GM12878 (cell line): ENCODE measurements around the gene LRRC8D. TPM values are rescaled to one million over a fixed set of nuclear protein-coding genes. Genes with fewer than 3 reads are reported as not detected.

ENCODE experiments used
- ATAC-seq: fragments of 200-7000 bp; cut with Tn5 transposase; 3 replicates; pipeline ENCODE4 v1.9.1; 2020; ENCODE audit warnings: mild to moderate bottlenecking, moderate library complexity
- BruUV-seq: library from RNA; stranded (reverse); fragments of 400-500 nt; replicated peaks from 2 replicates; lab custom pipeline; 2021; lab: Mats Ljungman, UMichigan
- CTCF ChIA-PET: fragments of 300-600 bp; sonication (Branson Sonifier 250); formaldehyde crosslinking; extraction: SDS; loops from one replicate; lab custom pipeline; 2021; ENCODE audit warnings: inconsistent platforms; lab: Yijun Ruan, JAX
- POLR2A ChIA-PET: fragments of 350-600 bp; formaldehyde crosslinking; extraction: SDS; loops from one replicate; lab custom pipeline; 2021; ENCODE audit warnings: inconsistent platforms; lab: Charles Lee
- RAD21 ChIA-PET: fragments of 300-600 bp; sonication (Branson Sonifier 250); formaldehyde crosslinking; loops from one replicate; lab custom pipeline; 2023; ENCODE audit warnings: antibody characterized with exemption; ENCODE audit not compliant: unreplicated experiment; lab: Charles Lee
- SMC1A ChIA-PET: fragments of 300-600 bp; sonication (Branson Sonifier 250); formaldehyde crosslinking; loops from one replicate; lab custom pipeline; 2023; ENCODE audit not compliant: unreplicated experiment, uncharacterized antibody; lab: Charles Lee
- DNase-seq: peaks from one replicate; pipeline ENCODE4 v3.0.0-alpha.2; 2011; ENCODE audit warnings: low read depth, low spot score
- FAIRE-seq: peaks from 3 replicates; lab custom pipeline; 2011; peaks lifted over from hg19 to GRCh38; lab: Jason Lieb, UNC
- H2AFZ ChIP-seq: 2 replicates; pipeline ENCODE4 v1.6.0; 2011; ENCODE audit warnings: low read depth, low read length, control low read depth; ENCODE audit not compliant: control insufficient read depth
- H3K27ac ChIP-seq: 2 replicates; pipeline ENCODE4 v1.5.1; 2011; ENCODE audit warnings: control low read depth; ENCODE audit not compliant: control insufficient read depth, insufficient read depth
- H3K27me3 ChIP-seq, 2 experiments: replicated peaks in 1 of 2; 2 replicates each; pipeline versions ENCODE4 v1.6.0 to v1.6.1; 2011; ENCODE audit warnings: low read length in 1 of 2; ENCODE audit not compliant: control insufficient read depth in 2 of 2, insufficient read depth in 2 of 2
- H3K36me3 ChIP-seq, 2 experiments: 2 replicates each; pipeline ENCODE4 v1.5.1; 2011; ENCODE audit warnings: low read length in 1 of 2; ENCODE audit not compliant: control insufficient read depth in 2 of 2, insufficient read depth in 2 of 2
- H3K4me1 ChIP-seq: 2 replicates; pipeline ENCODE4 v1.6.1; 2011; ENCODE audit warnings: mild to moderate bottlenecking, low read length, moderate library complexity, mixed read lengths; ENCODE audit not compliant: control insufficient read depth, insufficient read depth
- H3K4me2 ChIP-seq: 2 replicates; pipeline ENCODE4 v1.6.0; 2011; ENCODE audit warnings: control low read depth; ENCODE audit not compliant: control insufficient read depth, insufficient read depth
- H3K4me3 ChIP-seq: fragments of 200-600 bp; sonication (generic); 2 replicates; pipeline ENCODE4 v1.5.1; 2016
- H3K79me2 ChIP-seq: 2 replicates; pipeline ENCODE4 v1.6.0; 2011; ENCODE audit warnings: low read length; ENCODE audit not compliant: control insufficient read depth, insufficient read depth
- H3K9ac ChIP-seq: 2 replicates; pipeline ENCODE4 v1.8.0; 2011; ENCODE audit warnings: low read length, control low read depth, mixed read lengths; ENCODE audit not compliant: control insufficient read depth, insufficient read depth
- H3K9me3 ChIP-seq: replicated peaks from 3 replicates; pipeline ENCODE4 v1.5.1; 2011; ENCODE audit warnings: mild to moderate bottlenecking, low read length; ENCODE audit not compliant: control insufficient read depth, insufficient read depth
- H4K20me1 ChIP-seq: 2 replicates; pipeline ENCODE4 v1.6.0; 2011; ENCODE audit not compliant: control insufficient read depth, insufficient read depth
- CBX3 ChIP-seq: fragments of 200-600 bp; sonication (generic); IDR thresholded peaks from 2 replicates; pipeline ENCODE4 v1.6.1; 2016; ENCODE audit warnings: low read depth, borderline replicate concordance
- EED ChIP-seq: sonication (generic); IDR thresholded peaks from 2 replicates; pipeline ENCODE4 v1.6.1; 2016; ENCODE audit warnings: antibody characterized with exemption, low read depth
- SRF ChIP-seq, 2 experiments: IDR thresholded peaks; 2 replicates each; pipeline ENCODE4 v1.6.1; 2011; ENCODE audit warnings: low read depth in 2 of 2, low read length in 2 of 2, mild to moderate bottlenecking in 1 of 2, moderate library complexity in 1 of 2
- WGBS: methylation state at CpG from one replicate; pipeline ENCODE4 v1.1.6; 2016; ENCODE audit warnings: low lambda C conversion rate; ENCODE audit not compliant: insufficient replicate concordance, insufficient coverage; ENCODE audit errors: missing lambda C conversion rate; 5-methylcytosine and 5-hydroxymethylcytosine counted together
- in situ Hi-C: fragments of 300-500 bp; cut with MboI; formaldehyde crosslinking; loops from 9 replicates; pipeline ENCODE4 v1.14.3; 2018; ENCODE audit warnings: mixed read lengths
- intact Hi-C: fragments of 100-400 bp; cut with micrococcal nuclease; formaldehyde crosslinking; loops from one replicate; pipeline ENCODE4 v1.14.2; 2022; ENCODE audit not compliant: unreplicated experiment
- polyA plus RNA-seq, 11 experiments: library from polyadenylated mRNA; depleted of rRNA in 4 of 11; unstranded in 6 of 11; stranded (reverse) in 5 of 11; fragments of >200 nt; fragmentation: Nextera tagmentation in 4 of 11; fragmentation: Illumina TruSeq in 1 of 11; extraction: Ambion mirVana in 4 of 11; extraction: Trizol in 1 of 11; gene quantifications; 1 replicate in 1 of 11; 2 replicates in 10 of 11; pipeline versions ENCODE4 v1.2.1 to v1.2.3, GENCODE V29; 2011 to 2016; ENCODE audit warnings: inconsistent platforms in 2 of 11, missing spikeins in 2 of 11, low read depth in 1 of 11
- total RNA-seq, 4 experiments: library from RNA; depleted of rRNA in 3 of 4; stranded (reverse); fragments of >200 nt in 3 of 4; fragmentation: Illumina TruSeq in 1 of 4; extraction: Trizol in 1 of 4; gene quantifications; 2 replicates each; pipeline versions ENCODE4 v1.2.1 to v1.2.3, GENCODE V29; 2013 to 2021

The LRRC8D gene
- total and polyA plus RNA-seq, 10 of the 15 experiments (the other 5 are each of a cell fraction or from before 2014, with no cell fraction given): 5.6 to 44.1 (median 26.8) TPM

GRCh38 chr1:89904219-89904980, 83.6 kb downstream of the LRRC8D start:
- 92% methylated on average over 6 of the region's 6 CpGs for WGBS
- ChIA-PET POLR2A (interaction anchor here (0.9 kb wide), 1 partner anchor 16 kb away, joined by 4 read pairs; no protein-coding TSS in a partner anchor), SMC1A (interaction anchor here (0.7 to 1.7 kb wide), 7 partner anchors 9 to 95 kb away, joined by 3 to 4 read pairs (median 3); no protein-coding TSS in a partner anchor), RAD21 (interaction anchor here (0.6 to 1.1 kb wide), 2 partner anchors 57 to 82 kb away, joined by 3 to 4 read pairs; no protein-coding TSS in a partner anchor), CTCF (interaction anchor here (0.6 to 1.4 kb wide), 3 partner anchors 9 to 82 kb away, joined by 3 to 4 read pairs (median 3); no protein-coding TSS in a partner anchor)
- H3K27me3 ChIP-seq: no peaks in the 10 kb centered on the region
- no peak overlapping the region for H3K4me2 ChIP-seq
- H3K4me1 ChIP-seq: peaks cover 29% of the 10 kb centered on the region
- TF ChIP-seq CBX3 (no peak), EED (0 out of 2 replicates have a peak, but pooled peaks have one; percentile 18), SRF (IDR thresholded peaks at IDR 0.05; ENCODE audit: low read depth in 2 of 2, low read length in 2 of 2) (0 out of 4 replicates have a peak, but pooled peaks of 1 of the 2 experiments have one; percentile 33)
- in situ Hi-C loops: no loop called here
- no peak overlapping the region for H2AFZ ChIP-seq
- no TSS peak for BruUV-seq
- peak overlapping the region; percentile 20; the same call in 1 of the 2 replicates for H3K27ac ChIP-seq
- intact Hi-C loops: no loop called here
- FAIRE-seq (no peak), DNase-seq (no peak), ATAC-seq (peak; percentile 22; the same call in 1 of the 3 replicates)
- H3K36me3 ChIP-seq: peaks cover 0 to 1% of the 10 kb centered on the region in 2 experiments; a peak in 2 of 4 replicates
- H3K9me3 ChIP-seq: no peaks in the 10 kb centered on the region
- H3K79me2 ChIP-seq: peaks cover 2% of the 10 kb centered on the region; the same call in 1 of the 2 replicates
- no peak overlapping the region for H3K4me3 ChIP-seq
- H4K20me1 ChIP-seq: no peaks in the 10 kb centered on the region
- H3K9ac ChIP-seq: no peak overlapping the region
